Measurements from ENCODE around the gene SYK. TPM values are rescaled to one million over a fixed set of nuclear protein-coding genes. Genes with fewer than 3 reads are reported as not detected.

The SYK gene
- polyA plus RNA-seq, 1 of the 3 experiments (the other 2 are of a cell fraction) = not detected

DNA sequence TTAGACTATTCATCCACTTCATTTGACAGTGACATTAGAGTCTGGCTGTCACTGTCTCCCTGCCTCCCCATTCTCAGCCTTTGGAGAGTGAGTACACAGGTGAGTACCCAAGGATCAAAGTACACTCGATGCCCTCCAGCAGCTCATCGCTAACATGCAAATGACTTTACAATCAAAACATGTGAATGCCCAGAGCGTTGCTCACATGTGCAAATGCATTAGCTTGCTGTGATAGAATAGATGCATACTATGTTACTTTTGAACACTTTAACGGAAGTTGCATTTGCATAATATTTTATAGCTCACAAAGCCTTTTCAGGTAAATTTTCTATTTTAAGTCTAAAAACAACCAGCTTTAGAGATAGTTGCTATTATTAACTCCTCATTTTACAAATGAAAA lies 107.6 kb downstream of the SYK start:
- no peaks in the 10 kb centered on the region for H3F3A ChIP-seq (replicated peaks; ENCODE audit: insufficient read depth)
- no peak overlapping the region for H3K4me3 ChIP-seq (ENCODE audit: low read depth in 2 of 2, low read length in 1 of 2)
- no peaks in the 10 kb centered on the region for H3K4me1 ChIP-seq (ENCODE audit: control insufficient read depth in 1 of 2, insufficient read depth in 2 of 2, low read depth in 1 of 2, low read length in 1 of 2)
- H3K9me3 ChIP-seq = no peaks in the 10 kb centered on the region
- H2AFZ ChIP-seq (ENCODE audit: low read depth) = no peak overlapping the region
- H3K79me2 ChIP-seq (ENCODE audit: insufficient read depth) = no peaks in the 10 kb centered on the region
- no peak overlapping the region for H3K9ac ChIP-seq
- H3K36me3 ChIP-seq (replicated peaks in 1 of 2; ENCODE audit: control insufficient read depth in 1 of 2, insufficient read depth in 2 of 2, low read length in 1 of 2) = no peaks in the 10 kb centered on the region
- no peak for DNase-seq
- H3K27me3 ChIP-seq (ENCODE audit: insufficient read depth) = no peaks in the 10 kb centered on the region
- TF ChIP-seq, protein P1, sequence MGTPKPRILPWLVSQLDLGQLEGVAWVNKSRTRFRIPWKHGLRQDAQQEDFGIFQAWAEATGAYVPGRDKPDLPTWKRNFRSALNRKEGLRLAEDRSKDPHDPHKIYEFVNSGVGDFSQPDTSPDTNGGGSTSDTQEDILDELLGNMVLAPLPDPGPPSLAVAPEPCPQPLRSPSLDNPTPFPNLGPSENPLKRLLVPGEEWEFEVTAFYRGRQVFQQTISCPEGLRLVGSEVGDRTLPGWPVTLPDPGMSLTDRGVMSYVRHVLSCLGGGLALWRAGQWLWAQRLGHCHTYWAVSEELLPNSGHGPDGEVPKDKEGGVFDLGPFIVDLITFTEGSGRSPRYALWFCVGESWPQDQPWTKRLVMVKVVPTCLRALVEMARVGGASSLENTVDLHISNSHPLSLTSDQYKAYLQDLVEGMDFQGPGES (IDR thresholded peaks at IDR 0.05; ENCODE audit: low read depth, low read length) = no peak
- TF ChIP-seq EP300 (IDR thresholded peaks at IDR 0.05; ENCODE audit: borderline replicate concordance in 1 of 2, low read depth in 1 of 2, low read length in 1 of 2) = no peak
- TF ChIP-seq, protein P2, sequence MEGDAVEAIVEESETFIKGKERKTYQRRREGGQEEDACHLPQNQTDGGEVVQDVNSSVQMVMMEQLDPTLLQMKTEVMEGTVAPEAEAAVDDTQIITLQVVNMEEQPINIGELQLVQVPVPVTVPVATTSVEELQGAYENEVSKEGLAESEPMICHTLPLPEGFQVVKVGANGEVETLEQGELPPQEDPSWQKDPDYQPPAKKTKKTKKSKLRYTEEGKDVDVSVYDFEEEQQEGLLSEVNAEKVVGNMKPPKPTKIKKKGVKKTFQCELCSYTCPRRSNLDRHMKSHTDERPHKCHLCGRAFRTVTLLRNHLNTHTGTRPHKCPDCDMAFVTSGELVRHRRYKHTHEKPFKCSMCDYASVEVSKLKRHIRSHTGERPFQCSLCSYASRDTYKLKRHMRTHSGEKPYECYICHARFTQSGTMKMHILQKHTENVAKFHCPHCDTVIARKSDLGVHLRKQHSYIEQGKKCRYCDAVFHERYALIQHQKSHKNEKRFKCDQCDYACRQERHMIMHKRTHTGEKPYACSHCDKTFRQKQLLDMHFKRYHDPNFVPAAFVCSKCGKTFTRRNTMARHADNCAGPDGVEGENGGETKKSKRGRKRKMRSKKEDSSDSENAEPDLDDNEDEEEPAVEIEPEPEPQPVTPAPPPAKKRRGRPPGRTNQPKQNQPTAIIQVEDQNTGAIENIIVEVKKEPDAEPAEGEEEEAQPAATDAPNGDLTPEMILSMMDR (IDR thresholded peaks at IDR 0.05) = no peak
- TF ChIP-seq, protein P3, sequence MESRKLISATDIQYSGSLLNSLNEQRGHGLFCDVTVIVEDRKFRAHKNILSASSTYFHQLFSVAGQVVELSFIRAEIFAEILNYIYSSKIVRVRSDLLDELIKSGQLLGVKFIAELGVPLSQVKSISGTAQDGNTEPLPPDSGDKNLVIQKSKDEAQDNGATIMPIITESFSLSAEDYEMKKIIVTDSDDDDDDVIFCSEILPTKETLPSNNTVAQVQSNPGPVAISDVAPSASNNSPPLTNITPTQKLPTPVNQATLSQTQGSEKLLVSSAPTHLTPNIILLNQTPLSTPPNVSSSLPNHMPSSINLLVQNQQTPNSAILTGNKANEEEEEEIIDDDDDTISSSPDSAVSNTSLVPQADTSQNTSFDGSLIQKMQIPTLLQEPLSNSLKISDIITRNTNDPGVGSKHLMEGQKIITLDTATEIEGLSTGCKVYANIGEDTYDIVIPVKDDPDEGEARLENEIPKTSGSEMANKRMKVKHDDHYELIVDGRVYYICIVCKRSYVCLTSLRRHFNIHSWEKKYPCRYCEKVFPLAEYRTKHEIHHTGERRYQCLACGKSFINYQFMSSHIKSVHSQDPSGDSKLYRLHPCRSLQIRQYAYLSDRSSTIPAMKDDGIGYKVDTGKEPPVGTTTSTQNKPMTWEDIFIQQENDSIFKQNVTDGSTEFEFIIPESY (IDR thresholded peaks at IDR 0.05; ENCODE audit: borderline replicate concordance, low read depth) = no peak
- TF ChIP-seq ELF1 (IDR thresholded peaks at IDR 0.05) = no peak
- TF ChIP-seq EZH2phosphoT487 (IDR thresholded peaks at IDR 0.05; ENCODE audit: borderline replicate concordance, low read depth) = no peak
- no peak for TF ChIP-seq YY1 (IDR thresholded peaks at IDR 0.05; ENCODE audit: low read depth)
- TF ChIP-seq NFIC (IDR thresholded peaks at IDR 0.05; ENCODE audit: borderline replicate concordance) = no peak
- TF ChIP-seq RCOR1 (IDR thresholded peaks at IDR 0.05; ENCODE audit: low read length) = no peak
- TF ChIP-seq POLR2AphosphoS5 (IDR thresholded peaks at IDR 0.05; ENCODE audit: low read depth, low read length) = no peak
- TF ChIP-seq RAD21 (IDR thresholded peaks at IDR 0.05; ENCODE audit: low read length) = no peak
- no peak for TF ChIP-seq GATA2 (CRISPR knock-in tag; IDR thresholded peaks at IDR 0.05)
- no peak for TF ChIP-seq TAF1 (IDR thresholded peaks at IDR 0.05; ENCODE audit: borderline replicate concordance, low read depth, low read length)
- TF ChIP-seq TEAD4 (IDR thresholded peaks at IDR 0.05; ENCODE audit: borderline replicate concordance, insufficient read depth) = no peak
- TF ChIP-seq RXRA (IDR thresholded peaks at IDR 0.05; ENCODE audit: borderline replicate concordance, low read depth) = no peak
- TF ChIP-seq JUND (IDR thresholded peaks at IDR 0.05) = no peak
- TF ChIP-seq, protein P4, sequence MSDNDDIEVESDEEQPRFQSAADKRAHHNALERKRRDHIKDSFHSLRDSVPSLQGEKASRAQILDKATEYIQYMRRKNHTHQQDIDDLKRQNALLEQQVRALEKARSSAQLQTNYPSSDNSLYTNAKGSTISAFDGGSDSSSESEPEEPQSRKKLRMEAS (IDR thresholded peaks at IDR 0.05; ENCODE audit: low read depth) = no peak
- no peak for TF ChIP-seq SIN3A (IDR thresholded peaks at IDR 0.05; ENCODE audit: borderline replicate concordance, low read depth, low read length)
- no peak for TF ChIP-seq GABPA (IDR thresholded peaks at IDR 0.05; ENCODE audit: low read depth)
- no peaks in the 10 kb centered on the region for H3K9me2 ChIP-seq
- no peaks in the 10 kb centered on the region for H4K20me1 ChIP-seq (ENCODE audit: insufficient read depth)
- no peak overlapping the region for H3K4me2 ChIP-seq
- WGBS (ENCODE audit: low lambda C conversion rate) = 52% methylated on average over 4 of the region's 4 CpGs
- H3K27ac ChIP-seq (ENCODE audit: low read depth in 2 of 2, low read length in 1 of 2) = no peak overlapping the region
- CTCF ChIA-PET = interaction anchor here (0.7 to 1.8 kb wide), 2 partner anchors 191 to 517 kb away, joined by 3 to 7 read pairs; no protein-coding TSS in a partner anchor
- POLR2A ChIA-PET = no interaction called here
